OCI-LY1 (cell line): ENCODE results near the gene ELMO1.

Experiments
- H2AFZ ChIP-seq: fragments of 200-600 bp; sonication (generic), shearing (Covaris generic); 2 replicates; pipeline ENCODE4 v1.6.0; 2014; ENCODE audit warnings: antibody characterized with exemption, mild to moderate bottlenecking, low read length
- H3F3A ChIP-seq: fragments of 200-600 bp; sonication (generic), shearing (Covaris generic); 2 replicates; pipeline ENCODE4 v1.6.0; 2014; ENCODE audit warnings: mild to moderate bottlenecking, antibody characterized with exemption, low read length, moderate library complexity; ENCODE audit not compliant: insufficient read depth
- H3K27ac ChIP-seq: fragments of 200-600 bp; sonication (generic); 2 replicates; pipeline ENCODE4 v1.5.1; 2014; ENCODE audit warnings: low read length, mixed run types, mild to moderate bottlenecking, low read depth; ENCODE audit not compliant: poor library complexity, severe bottlenecking
- H3K27me3 ChIP-seq: fragments of 200-600 bp; sonication (generic); 2 replicates; pipeline ENCODE4 v1.6.0; 2014; ENCODE audit warnings: antibody characterized with exemption, mild to moderate bottlenecking, low read length, moderate library complexity; ENCODE audit not compliant: insufficient read depth
- H3K36me3 ChIP-seq: fragments of 200-600 bp; sonication (generic); 2 replicates; pipeline ENCODE4 v1.6.1; 2014; ENCODE audit warnings: mild to moderate bottlenecking, antibody characterized with exemption, low read length, moderate library complexity, mixed read lengths; ENCODE audit not compliant: insufficient read depth
- H3K4me1 ChIP-seq: fragments of 200-600 bp; sonication (generic); 2 replicates; pipeline ENCODE4 v1.5.1; 2014; ENCODE audit warnings: mild to moderate bottlenecking, low read length, moderate library complexity; ENCODE audit not compliant: insufficient read depth, severe bottlenecking
- H3K4me2 ChIP-seq: fragments of 200-600 bp; sonication (generic), shearing (Covaris generic); 2 replicates; pipeline ENCODE4 v1.6.1; 2014; ENCODE audit warnings: low read length
- H3K4me3 ChIP-seq: fragments of 200-600 bp; sonication (generic); 2 replicates; pipeline ENCODE4 v1.5.1; 2014; ENCODE audit warnings: low read length, low read depth, mild to moderate bottlenecking, mixed read lengths; ENCODE audit not compliant: poor library complexity, severe bottlenecking
- H3K79me2 ChIP-seq: fragments of 200-600 bp; shearing (Covaris generic); 2 replicates; pipeline ENCODE4 v1.6.1; 2016; ENCODE audit warnings: mixed run types, low read length, mixed read lengths; ENCODE audit not compliant: insufficient read depth
- H3K9ac ChIP-seq: fragments of 200-600 bp; sonication (generic), shearing (Covaris generic); 2 replicates; pipeline ENCODE4 v1.6.1; 2014; ENCODE audit warnings: mild to moderate bottlenecking, low read length, mixed read lengths
- H3K9me2 ChIP-seq: fragments of 200-600 bp; sonication (generic), shearing (Covaris generic); 2 replicates; pipeline ENCODE4 v1.6.1; 2014; ENCODE audit warnings: low read depth, mild to moderate bottlenecking, low read length, mixed read lengths
- H3K9me3 ChIP-seq: fragments of 200-600 bp; shearing (Covaris generic); 2 replicates; pipeline ENCODE4 v1.6.1; 2014; ENCODE audit warnings: low read length, mixed read lengths
- H4K20me1 ChIP-seq: fragments of 200-600 bp; sonication (generic), shearing (Covaris generic); 2 replicates; pipeline ENCODE4 v1.6.0; 2016; ENCODE audit warnings: mild to moderate bottlenecking, low read length; ENCODE audit not compliant: insufficient read depth
- CTCF ChIP-seq: fragments of 200-600 bp; sonication (generic), shearing (Covaris generic); IDR thresholded peaks from 2 replicates; pipeline ENCODE4 v1.5.1; 2017; ENCODE audit warnings: mild to moderate bottlenecking, antibody characterized with exemption, low read length, moderate library complexity, mixed read lengths
- EZH2 ChIP-seq: fragments of 200-600 bp; sonication (generic), shearing (Covaris generic); IDR thresholded peaks from 2 replicates; pipeline ENCODE4 v1.8.0; 2017; ENCODE audit warnings: borderline replicate concordance, mixed run types, mild to moderate bottlenecking, antibody characterized with exemption, low read length, moderate library complexity, mixed read lengths

Gene ELMO1

GRCh38 chr7:37489703-37490102 lies 41.0 kb upstream of the ELMO1 start:
- H3K27ac ChIP-seq, result no peak overlapping the region
- TF ChIP-seq EZH2 (no peak), CTCF (no peak)
- no peak overlapping the region for H3K9ac ChIP-seq

GRCh38 chr7:37488163-37488764 lies 39.6 kb upstream of the ELMO1 start:
- Histone ChIP-seq H3K4me3 (no peak overlapping the region), H3K4me1 (no peaks in the 10 kb centered on the region), H4K20me1 (no peaks in the 10 kb centered on the region), H3K27me3 (no peaks in the 10 kb centered on the region), H3K4me2 (no peak overlapping the region), H2AFZ (no peak overlapping the region), H3K9ac (no peak overlapping the region), H3K36me3 (no peaks in the 10 kb centered on the region), H3K9me3 (peaks cover 5% of the 10 kb centered on the region; the same call in 1 of the 2 replicates), H3K9me2 (no peaks in the 10 kb centered on the region), H3F3A (no peaks in the 10 kb centered on the region), H3K27ac (no peak overlapping the region), H3K79me2 (no peaks in the 10 kb centered on the region)
- TF ChIP-seq EZH2 (no peak), CTCF (no peak)

More at GRCh38 chr7:37489703-37490102, 41.0 kb upstream of the ELMO1 start:
- H3K9me3 ChIP-seq, result peaks cover 5% of the 10 kb centered on the region; the same call in 1 of the 2 replicates
- H3K4me3 ChIP-seq, result no peak overlapping the region
- H3F3A ChIP-seq, result no peaks in the 10 kb centered on the region
- no peak overlapping the region for H2AFZ ChIP-seq
- no peaks in the 10 kb centered on the region for H3K79me2 ChIP-seq
- H3K4me1 ChIP-seq, result no peaks in the 10 kb centered on the region
- H3K9me2 ChIP-seq, result no peaks in the 10 kb centered on the region
- H3K36me3 ChIP-seq, result no peaks in the 10 kb centered on the region
- no peaks in the 10 kb centered on the region for H3K27me3 ChIP-seq
- H3K4me2 ChIP-seq, result no peak overlapping the region
- no peaks in the 10 kb centered on the region for H4K20me1 ChIP-seq

GRCh38 chr7:37484426-37485073 lies 35.9 kb upstream of the ELMO1 start:
- no peaks in the 10 kb centered on the region for H3K4me1 ChIP-seq
- no peak overlapping the region for H3K4me3 ChIP-seq
- no peak overlapping the region for H3K4me2 ChIP-seq

More at GRCh38 chr7:37484426-37485073, 35.9 kb upstream of the ELMO1 start:
- no peak overlapping the region for H3K9ac ChIP-seq
- H3K36me3 ChIP-seq, result no peaks in the 10 kb centered on the region
- no peaks in the 10 kb centered on the region for H3F3A ChIP-seq
- H3K79me2 ChIP-seq, result no peaks in the 10 kb centered on the region
- peaks cover 5% of the 10 kb centered on the region; the same call in 1 of the 2 replicates for H3K9me3 ChIP-seq
- H3K27ac ChIP-seq, result no peak overlapping the region
- H3K9me2 ChIP-seq, result no peaks in the 10 kb centered on the region
- no peak overlapping the region for H2AFZ ChIP-seq
- no peak for TF ChIP-seq EZH2
- TF ChIP-seq CTCF, result no peak
- H4K20me1 ChIP-seq, result no peaks in the 10 kb centered on the region
- no peaks in the 10 kb centered on the region for H3K27me3 ChIP-seq
